Activated CD8-positive, alpha-beta T cell treated with anti-CD3 and anti-CD28 coated beads, Interleukin-2, amount 10 ng/mL, durations not matched to agents 7 days and 5 days (primary cell): ENCODE measurements around the gene TMEM176B. TPM values are rescaled to one million over a fixed set of nuclear protein-coding genes. Genes with fewer than 3 reads are reported as not detected.
"Not testable (repeated sequence)": the region's sequence is repeated elsewhere in the genome, so short reads cannot be mapped to it uniquely, and the experiment has no call there.

Source experiments
- ATAC-seq: fragments of 150-1000 bp; cut with Tn5 transposase; one replicate; pipeline ENCODE4 v1.10.0; 2021; ENCODE audit warnings: moderate library complexity
- CTCF ChIA-PET: fragments of 350-600 bp; sonication (Branson Sonifier 250); formaldehyde crosslinking; loops from one replicate; lab custom pipeline; 2021; ENCODE audit warnings: antibody characterized with exemption; lab: Charles Lee
- POLR2A ChIA-PET: fragments of 350-600 bp; sonication (Branson Sonifier 250); formaldehyde crosslinking; loops from one replicate; lab custom pipeline; 2021; ENCODE audit warnings: antibody characterized with exemption; lab: Charles Lee
- DNase-seq: peaks from one replicate; pipeline ENCODE4 v3.0.0-alpha.2; 2020
- H3K27ac Mint-ChIP-seq: one replicate; pipeline ENCODE4 v1.8.0; 2021; ENCODE audit warnings: mild to moderate bottlenecking, mixed read lengths
- H3K27me3 Mint-ChIP-seq: one replicate; pipeline ENCODE4 v1.8.0; 2021; ENCODE audit warnings: low read depth, mixed read lengths
- H3K36me3 Mint-ChIP-seq: one replicate; pipeline ENCODE4 v1.8.0; 2021; ENCODE audit warnings: low read depth, mixed read lengths
- H3K4me1 Mint-ChIP-seq: one replicate; pipeline ENCODE4 v1.8.0; 2021; ENCODE audit warnings: low read depth, mixed read lengths
- H3K4me3 Mint-ChIP-seq: one replicate; pipeline ENCODE4 v1.8.0; 2021; ENCODE audit warnings: mild to moderate bottlenecking, mixed read lengths
- H3K9me3 Mint-ChIP-seq: one replicate; pipeline ENCODE4 v1.8.0; 2022; ENCODE audit warnings: mixed read lengths; ENCODE audit not compliant: insufficient read depth
- total RNA-seq, 2 experiments: library from RNA; stranded (reverse); gene quantifications; one replicate each; pipeline ENCODE4 v1.2.3, GENCODE V29; 2021

The TMEM176B gene
- total RNA-seq, 2 experiments from 2014 or later = not detected

GRCh38 chr7:150820148-150820547 is 20.0 kb upstream of the TMEM176B start:
- H3K9me3 Mint-ChIP-seq = peaks cover 12% of the 10 kb centered on the region
- H3K27me3 Mint-ChIP-seq = peaks cover 35% of the 10 kb centered on the region
- H3K27ac Mint-ChIP-seq = no peak overlapping the region
- POLR2A ChIA-PET = no interaction called here
- DNase-seq (no peak), ATAC-seq (no peak)
- H3K36me3 Mint-ChIP-seq = no peaks in the 10 kb centered on the region
- no peak overlapping the region for H3K4me3 Mint-ChIP-seq
- no peaks in the 10 kb centered on the region for H3K4me1 Mint-ChIP-seq
- CTCF ChIA-PET = no interaction called here

DNA sequence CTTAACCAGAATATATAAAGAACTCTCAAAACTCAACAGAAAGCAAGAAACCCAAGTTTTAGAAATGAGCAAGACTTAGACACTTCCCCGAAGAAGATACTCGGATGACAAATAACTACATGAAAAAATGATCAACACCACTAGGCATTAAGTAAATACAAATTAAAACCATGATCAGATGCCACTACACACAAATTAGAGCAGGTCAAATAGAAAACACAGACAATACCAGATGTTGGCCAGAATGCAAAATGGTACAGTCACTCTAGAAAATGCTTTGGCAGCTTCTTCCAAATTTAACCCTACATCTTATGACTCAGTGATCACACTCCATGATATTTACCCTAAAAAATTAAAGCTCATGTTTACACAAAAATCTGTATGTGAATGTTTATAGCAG is 18.8 kb upstream of the TMEM176B start:
- ChIA-PET CTCF (no interaction called here), POLR2A (no interaction called here)
- H3K36me3 Mint-ChIP-seq = no peaks in the 10 kb centered on the region
- peaks cover 16% of the 10 kb centered on the region for H3K9me3 Mint-ChIP-seq
- no peak overlapping the region for H3K27ac Mint-ChIP-seq
- H3K4me1 Mint-ChIP-seq = no peaks in the 10 kb centered on the region
- ATAC-seq = no peak
- H3K4me3 Mint-ChIP-seq = no peak overlapping the region
- no peak for DNase-seq
- H3K27me3 Mint-ChIP-seq = peaks cover 35% of the 10 kb centered on the region

GRCh38 chr7:150814328-150815001 is 14.3 kb upstream of the TMEM176B start:
- Mint-ChIP-seq H3K4me1 (no peaks in the 10 kb centered on the region), H3K4me3 (no peak overlapping the region), H3K27ac (no peak overlapping the region), H3K36me3 (no peaks in the 10 kb centered on the region), H3K27me3 (peaks cover 57% of the 10 kb centered on the region), H3K9me3 (peaks cover 19% of the 10 kb centered on the region)
- ATAC-seq = no peak
- no peak for DNase-seq
- CTCF ChIA-PET = no interaction called here
- POLR2A ChIA-PET = no interaction called here

GRCh38 chr7:150807616-150808438 is 7.7 kb upstream of the TMEM176B start:
- H3K36me3 Mint-ChIP-seq, DNase-seq, POLR2A ChIA-PET, H3K4me3 Mint-ChIP-seq, H3K27ac Mint-ChIP-seq, H3K9me3 Mint-ChIP-seq, H3K4me1 Mint-ChIP-seq, ATAC-seq: not testable (repeated sequence)
- CTCF ChIA-PET = interaction anchor here (1.5 kb wide), 1 partner anchor 29 kb away, joined by 3 read pairs; no protein-coding TSS in a partner anchor
- H3K27me3 Mint-ChIP-seq = peaks cover 39% of the 10 kb centered on the region

GRCh38 chr7:150806863-150807262 is 6.7 kb upstream of the TMEM176B start:
- Mint-ChIP-seq H3K36me3 (no peaks in the 10 kb centered on the region), H3K27me3 (peaks cover 42% of the 10 kb centered on the region), H3K4me3 (no peak overlapping the region), H3K4me1 (no peaks in the 10 kb centered on the region), H3K27ac (no peak overlapping the region), H3K9me3 (no peaks in the 10 kb centered on the region)
- ATAC-seq = no peak
- POLR2A ChIA-PET = no interaction called here
- DNase-seq = no peak
- CTCF ChIA-PET = interaction anchor here (1.5 kb wide), 1 partner anchor 28 kb away, joined by 3 read pairs; no protein-coding TSS in a partner anchor

DNA sequence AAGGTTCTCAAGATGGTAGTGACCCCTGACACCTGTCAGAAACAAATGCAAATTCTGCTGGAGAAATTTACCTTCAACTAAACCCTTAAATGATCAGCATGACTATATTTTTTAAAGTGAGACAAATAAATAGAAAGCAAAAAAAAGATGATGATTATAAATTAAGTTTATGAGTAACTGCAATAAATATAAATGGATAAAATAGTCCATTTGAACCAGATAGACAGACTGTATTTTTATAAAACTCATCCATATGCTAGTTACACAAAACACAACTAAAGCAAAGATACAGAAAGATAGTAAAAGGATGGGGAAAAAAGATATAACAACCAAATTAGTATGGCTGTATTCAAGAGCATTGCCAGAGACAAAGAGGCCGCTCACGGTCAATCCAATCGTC is 6.3 kb upstream of the TMEM176B start:
- Mint-ChIP-seq H3K9me3 (no peaks in the 10 kb centered on the region), H3K36me3 (no peaks in the 10 kb centered on the region), H3K27me3 (peaks cover 41% of the 10 kb centered on the region), H3K27ac (no peak overlapping the region), H3K4me3 (no peak overlapping the region), H3K4me1 (no peaks in the 10 kb centered on the region)
- ChIA-PET POLR2A (no interaction called here), CTCF (interaction anchor here (1.5 kb wide), 1 partner anchor 28 kb away, joined by 3 read pairs; no protein-coding TSS in a partner anchor)
- DNase-seq (no peak), ATAC-seq (no peak)

GRCh38 chr7:150805864-150806263 is 5.7 kb upstream of the TMEM176B start:
- Mint-ChIP-seq H3K27me3 (peaks cover 42% of the 10 kb centered on the region), H3K9me3 (no peaks in the 10 kb centered on the region), H3K4me1 (peaks cover 3% of the 10 kb centered on the region), H3K4me3 (no peak overlapping the region), H3K27ac (no peak overlapping the region), H3K36me3 (no peaks in the 10 kb centered on the region)
- ChIA-PET POLR2A (no interaction called here), CTCF (no interaction called here)
- DNase-seq (no peak), ATAC-seq (no peak)

DNA sequence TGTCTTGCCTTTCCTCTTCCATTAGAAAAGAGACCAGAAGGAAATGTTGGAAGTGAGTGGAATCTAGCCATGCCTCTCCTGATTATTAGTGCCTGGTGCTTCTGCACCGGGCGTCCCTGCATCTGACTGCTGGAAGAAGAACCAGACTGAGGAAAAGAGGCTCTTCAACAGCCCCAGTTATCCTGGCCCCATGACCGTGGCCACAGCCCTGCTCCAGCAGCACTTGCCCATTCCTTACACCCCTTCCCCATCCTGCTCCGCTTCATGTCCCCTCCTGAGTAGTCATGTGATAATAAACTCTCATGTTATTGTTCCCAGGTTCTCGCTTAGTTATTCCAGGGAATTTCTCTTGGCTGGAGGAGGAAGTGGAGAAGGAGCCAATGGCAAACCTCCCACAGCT is 4.6 kb upstream of the TMEM176B start:
- Mint-ChIP-seq H3K9me3 (no peaks in the 10 kb centered on the region), H3K36me3 (no peaks in the 10 kb centered on the region), H3K4me1 (peaks cover 5% of the 10 kb centered on the region), H3K27me3 (peaks cover 38% of the 10 kb centered on the region), H3K4me3 (no peak overlapping the region), H3K27ac (no peak overlapping the region)
- no peak for ATAC-seq
- POLR2A ChIA-PET = no interaction called here
- no peak for DNase-seq
- CTCF ChIA-PET = no interaction called here

DNA sequence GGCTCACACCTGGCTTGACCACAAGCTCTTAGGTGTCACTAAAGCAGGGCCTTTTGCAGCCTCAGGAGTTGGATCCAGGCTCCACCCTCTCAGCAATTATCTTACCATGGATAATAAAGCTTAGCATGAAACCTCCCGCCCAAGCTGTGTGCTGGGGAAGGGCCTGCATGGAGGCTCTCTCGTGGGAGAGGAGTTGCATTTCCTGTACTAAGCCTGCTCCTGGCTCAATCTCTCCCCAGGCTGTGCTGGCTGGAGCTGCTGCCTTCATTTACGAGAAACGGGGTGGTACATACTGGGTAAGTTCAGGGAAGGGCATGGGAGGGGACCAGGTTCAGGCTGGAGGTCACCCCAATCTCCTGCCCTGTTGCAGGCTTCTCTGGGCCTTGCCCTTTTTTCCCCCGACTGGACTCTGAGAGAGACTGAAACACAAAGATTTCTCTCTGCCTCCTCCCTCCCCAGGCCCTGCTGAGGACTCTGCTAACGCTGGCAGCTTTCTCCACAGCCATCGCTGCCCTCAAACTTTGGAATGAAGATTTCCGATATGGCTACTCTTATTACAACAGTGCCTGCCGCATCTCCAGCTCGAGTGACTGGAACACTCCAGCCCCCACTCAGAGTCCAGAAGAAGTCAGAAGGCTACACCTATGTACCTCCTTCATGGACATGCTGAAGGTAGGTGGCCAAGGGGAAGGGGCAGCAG is 3.1 kb upstream of the TMEM176B start:
- DNase-seq (no peak), ATAC-seq (no peak)
- CTCF ChIA-PET = interaction anchor here (1.3 to 1.4 kb wide), 2 partner anchors 11 to 25 kb away, joined by 3 read pairs; no protein-coding TSS in a partner anchor
- POLR2A ChIA-PET = no interaction called here
- Mint-ChIP-seq H3K9me3 (no peaks in the 10 kb centered on the region), H3K4me3 (no peak overlapping the region), H3K4me1 (peaks cover 8% of the 10 kb centered on the region), H3K27me3 (peaks cover 40% of the 10 kb centered on the region), H3K36me3 (no peaks in the 10 kb centered on the region), H3K27ac (no peak overlapping the region)

DNA sequence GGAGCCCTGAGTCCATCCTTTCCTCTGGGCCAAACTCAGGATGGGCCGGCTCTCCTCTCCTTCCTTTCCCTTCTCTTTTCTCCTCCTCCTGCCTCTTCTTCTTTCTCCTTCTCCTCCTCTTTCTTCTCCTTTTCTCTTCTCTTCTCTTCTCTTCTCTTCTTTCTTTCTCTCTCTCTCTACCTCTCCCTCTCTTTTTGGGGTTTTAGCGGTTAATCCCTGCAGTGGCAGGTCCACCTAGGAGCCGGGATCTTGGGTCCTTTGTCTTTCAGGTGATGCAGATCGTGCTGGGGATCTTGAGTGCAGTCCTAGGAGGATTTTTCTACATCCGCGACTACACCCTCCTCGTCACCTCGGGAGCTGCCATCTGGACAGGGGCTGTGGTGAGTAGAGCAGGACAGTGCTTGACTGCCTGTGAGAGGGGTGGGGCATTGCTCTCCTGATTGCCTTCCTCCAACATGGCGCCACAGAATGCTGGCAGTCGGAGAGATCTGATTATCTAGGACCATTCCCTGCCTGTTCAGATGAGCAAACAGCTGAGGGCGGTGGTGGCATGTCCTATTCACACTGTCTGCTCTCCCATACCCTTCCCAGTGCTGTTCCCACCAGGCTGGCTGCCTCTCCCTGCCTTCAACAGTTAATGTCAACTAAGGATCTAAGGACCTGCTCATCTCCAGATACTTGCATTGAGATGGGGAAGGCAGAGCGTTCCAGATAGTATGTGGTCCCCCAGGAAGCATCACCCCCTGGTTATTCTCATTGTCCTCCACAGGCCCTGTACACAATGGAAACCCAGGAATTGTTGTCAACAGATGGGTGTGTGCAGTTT is 2.0 kb upstream of the TMEM176B start:
- Mint-ChIP-seq H3K4me3 (no peak overlapping the region), H3K27me3 (peaks cover 46% of the 10 kb centered on the region), H3K4me1 (peaks cover 8% of the 10 kb centered on the region), H3K27ac (no peak overlapping the region), H3K36me3 (no peaks in the 10 kb centered on the region), H3K9me3 (no peaks in the 10 kb centered on the region)
- no peak for ATAC-seq
- DNase-seq = no peak
- POLR2A ChIA-PET = no interaction called here
- CTCF ChIA-PET = interaction anchor here (1.3 kb wide), 1 partner anchor 23 kb away, joined by 3 read pairs; no protein-coding TSS in a partner anchor

- Mint-ChIP-seq H3K4me1 (peaks cover 8% of the 10 kb centered on the region), H3K4me3 (no peak overlapping the region), H3K9me3 (no peaks in the 10 kb centered on the region), H3K27me3 (peaks cover 49% of the 10 kb centered on the region), H3K27ac (no peak overlapping the region), H3K36me3 (no peaks in the 10 kb centered on the region)
- ATAC-seq = no peak
- no peak for DNase-seq
- ChIA-PET CTCF (no interaction called here), POLR2A (no interaction called here)
Observed at GRCh38 chr7:150801242-150801945, 1.2 kb upstream of the TMEM176B start.
